ENCODE results near the gene FBXO33. TPM values are rescaled to one million over a fixed set of nuclear protein-coding genes. Genes with fewer than 3 reads are reported as not detected.

Gene FBXO33
- total RNA-seq, 1 donor from 2014 or later = 13.6 TPM

DNA sequence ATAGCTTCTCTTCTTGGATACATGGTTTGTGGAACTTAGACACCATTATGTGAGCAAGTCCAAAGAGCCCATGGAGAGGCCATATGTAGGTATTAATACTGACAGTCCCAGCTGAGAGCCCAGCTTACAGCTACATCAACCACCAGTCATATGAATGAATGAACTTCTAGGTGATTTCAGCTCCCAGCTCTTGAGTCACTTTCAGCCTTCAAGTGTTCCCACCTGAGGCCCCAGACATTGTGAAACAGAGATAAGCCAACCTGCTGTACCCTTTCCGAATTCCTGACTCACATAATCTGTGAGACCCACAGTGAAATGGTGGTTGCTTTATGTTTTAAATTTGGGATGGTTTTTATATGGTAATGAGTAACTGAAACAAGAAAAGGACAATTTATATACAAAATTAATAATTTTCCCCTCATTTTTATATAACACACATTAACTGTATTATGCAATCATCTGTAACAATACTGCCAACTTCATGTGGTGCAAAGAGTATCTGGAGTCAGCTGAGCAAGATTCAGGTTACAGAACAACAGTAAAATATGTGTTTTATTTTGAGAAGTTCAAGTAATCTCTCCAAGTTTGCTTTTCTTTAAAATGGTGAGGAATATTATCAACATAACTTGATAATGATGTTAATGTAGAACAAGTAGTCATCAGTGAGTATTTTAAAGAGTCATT is 27.7 kb upstream of the FBXO33 start:
- DNase-seq (ENCODE audit: low spot score, unreplicated experiment) = no peak
- TF ChIP-seq, protein P1, sequence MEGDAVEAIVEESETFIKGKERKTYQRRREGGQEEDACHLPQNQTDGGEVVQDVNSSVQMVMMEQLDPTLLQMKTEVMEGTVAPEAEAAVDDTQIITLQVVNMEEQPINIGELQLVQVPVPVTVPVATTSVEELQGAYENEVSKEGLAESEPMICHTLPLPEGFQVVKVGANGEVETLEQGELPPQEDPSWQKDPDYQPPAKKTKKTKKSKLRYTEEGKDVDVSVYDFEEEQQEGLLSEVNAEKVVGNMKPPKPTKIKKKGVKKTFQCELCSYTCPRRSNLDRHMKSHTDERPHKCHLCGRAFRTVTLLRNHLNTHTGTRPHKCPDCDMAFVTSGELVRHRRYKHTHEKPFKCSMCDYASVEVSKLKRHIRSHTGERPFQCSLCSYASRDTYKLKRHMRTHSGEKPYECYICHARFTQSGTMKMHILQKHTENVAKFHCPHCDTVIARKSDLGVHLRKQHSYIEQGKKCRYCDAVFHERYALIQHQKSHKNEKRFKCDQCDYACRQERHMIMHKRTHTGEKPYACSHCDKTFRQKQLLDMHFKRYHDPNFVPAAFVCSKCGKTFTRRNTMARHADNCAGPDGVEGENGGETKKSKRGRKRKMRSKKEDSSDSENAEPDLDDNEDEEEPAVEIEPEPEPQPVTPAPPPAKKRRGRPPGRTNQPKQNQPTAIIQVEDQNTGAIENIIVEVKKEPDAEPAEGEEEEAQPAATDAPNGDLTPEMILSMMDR (IDR thresholded peaks at IDR 0.05; ENCODE audit: unreplicated experiment) = no peak
- Mint-ChIP-seq H3K27ac (no peak overlapping the region), H3K36me3 (ENCODE audit: insufficient read depth) (no peaks in the 10 kb centered on the region), H3K9me3 (ENCODE audit: low read depth) (no peaks in the 10 kb centered on the region), H3K4me3 (ENCODE audit: low read depth) (no peak overlapping the region), H3K27me3 (no peaks in the 10 kb centered on the region), H3K4me1 (ENCODE audit: low read depth) (no peaks in the 10 kb centered on the region)

DNA sequence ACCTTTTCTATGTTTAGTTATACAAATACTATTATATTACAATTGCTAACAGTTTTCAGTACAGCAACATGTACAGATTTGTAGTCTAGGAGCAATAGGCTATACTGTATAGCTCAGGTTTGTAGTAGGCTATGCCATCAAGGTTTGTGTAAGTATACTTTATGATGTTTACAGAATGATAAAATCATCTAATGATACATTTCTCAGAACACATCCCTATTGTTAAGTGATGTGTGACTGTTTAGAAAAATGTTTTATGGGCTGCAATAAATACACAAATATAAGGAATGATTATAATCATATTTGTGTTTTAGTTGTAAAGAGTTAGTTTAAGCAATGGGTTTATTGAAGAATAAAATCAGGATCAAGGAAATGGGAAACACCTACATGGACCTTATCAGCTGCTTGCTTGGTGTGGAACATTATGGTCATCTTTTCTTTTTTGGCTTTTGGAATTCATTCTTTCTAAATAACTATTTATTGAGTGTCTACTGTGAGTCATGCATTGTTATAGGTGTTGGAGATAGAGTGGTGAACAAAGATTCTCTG is 24.5 kb upstream of the FBXO33 start:
- no peak overlapping the region for H3K4me3 Mint-ChIP-seq (ENCODE audit: low read depth)
- no peaks in the 10 kb centered on the region for H3K9me3 Mint-ChIP-seq (ENCODE audit: low read depth)
- TF ChIP-seq, protein P1 (IDR thresholded peaks at IDR 0.05; ENCODE audit: unreplicated experiment) = no peak
- no peaks in the 10 kb centered on the region for H3K4me1 Mint-ChIP-seq (ENCODE audit: low read depth)
- H3K27ac Mint-ChIP-seq = no peak overlapping the region
- H3K27me3 Mint-ChIP-seq = no peaks in the 10 kb centered on the region
- no peaks in the 10 kb centered on the region for H3K36me3 Mint-ChIP-seq (ENCODE audit: insufficient read depth)
- DNase-seq (ENCODE audit: low spot score, unreplicated experiment) = no peak

DNA sequence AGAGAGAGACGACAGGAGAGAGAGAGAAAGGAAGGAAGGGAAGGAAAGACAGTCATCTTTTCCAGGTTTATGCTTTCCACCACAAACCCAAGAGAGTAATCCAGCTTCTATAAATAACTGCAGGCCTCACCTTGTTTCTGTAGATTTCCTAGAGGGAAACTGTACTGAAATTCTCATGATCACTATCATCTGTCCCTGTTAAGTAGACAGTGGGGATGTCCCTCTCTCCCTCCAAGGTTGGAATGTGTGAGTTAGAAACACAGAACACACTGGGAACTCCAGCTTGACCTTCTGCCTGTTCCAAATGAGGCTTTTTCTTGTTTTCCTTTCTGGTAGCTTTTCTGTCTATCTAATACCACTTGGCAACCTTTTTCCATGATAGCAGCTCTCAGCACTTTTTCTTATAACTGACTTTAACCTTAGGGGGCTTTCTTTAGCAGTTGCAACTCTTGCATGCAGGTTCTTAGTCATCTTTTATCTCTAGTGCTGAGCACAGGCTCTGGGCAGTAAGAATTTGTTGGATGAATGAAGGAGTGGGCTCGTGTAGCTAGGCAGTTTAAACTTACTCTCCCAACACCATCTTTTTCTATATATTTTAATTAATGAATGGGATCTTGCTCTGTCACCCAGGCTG is 22.8 kb upstream of the FBXO33 start:
- no peak for DNase-seq (ENCODE audit: low spot score, unreplicated experiment)
- no peaks in the 10 kb centered on the region for H3K9me3 Mint-ChIP-seq (ENCODE audit: low read depth)
- no peaks in the 10 kb centered on the region for H3K36me3 Mint-ChIP-seq (ENCODE audit: insufficient read depth)
- H3K27ac Mint-ChIP-seq = no peak overlapping the region
- H3K4me1 Mint-ChIP-seq (ENCODE audit: low read depth) = no peaks in the 10 kb centered on the region
- TF ChIP-seq, protein P1 (IDR thresholded peaks at IDR 0.05; ENCODE audit: unreplicated experiment) = no peak
- no peaks in the 10 kb centered on the region for H3K27me3 Mint-ChIP-seq
- H3K4me3 Mint-ChIP-seq (ENCODE audit: low read depth) = no peak overlapping the region

DNA sequence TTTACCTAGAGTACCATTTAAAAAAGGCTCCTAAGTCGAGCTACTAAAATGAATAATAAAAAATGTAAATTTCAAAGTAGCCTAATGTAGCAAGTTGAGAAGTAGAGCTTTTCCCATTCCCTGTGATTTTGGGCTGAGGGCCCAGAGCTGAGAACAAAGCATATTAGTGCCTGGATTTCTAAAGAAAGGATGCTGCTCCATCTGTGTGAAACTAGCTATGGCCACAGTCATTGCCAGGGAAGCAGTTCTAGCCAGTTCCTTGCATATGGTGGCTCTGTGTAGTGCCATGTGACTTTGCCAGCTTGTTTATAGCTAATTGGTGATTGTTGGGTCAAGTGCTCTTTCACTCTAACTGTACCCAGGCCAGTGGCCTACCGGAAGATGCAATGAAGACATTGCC is 20.4 kb upstream of the FBXO33 start:
- Mint-ChIP-seq H3K9me3 (ENCODE audit: low read depth) (no peaks in the 10 kb centered on the region), H3K4me3 (ENCODE audit: low read depth) (no peak overlapping the region), H3K27ac (no peak overlapping the region), H3K36me3 (ENCODE audit: insufficient read depth) (no peaks in the 10 kb centered on the region), H3K27me3 (no peaks in the 10 kb centered on the region), H3K4me1 (ENCODE audit: low read depth) (no peaks in the 10 kb centered on the region)
- TF ChIP-seq, protein P1 (IDR thresholded peaks at IDR 0.05; ENCODE audit: unreplicated experiment) = no peak
- no peak for DNase-seq (ENCODE audit: low spot score, unreplicated experiment)

DNA sequence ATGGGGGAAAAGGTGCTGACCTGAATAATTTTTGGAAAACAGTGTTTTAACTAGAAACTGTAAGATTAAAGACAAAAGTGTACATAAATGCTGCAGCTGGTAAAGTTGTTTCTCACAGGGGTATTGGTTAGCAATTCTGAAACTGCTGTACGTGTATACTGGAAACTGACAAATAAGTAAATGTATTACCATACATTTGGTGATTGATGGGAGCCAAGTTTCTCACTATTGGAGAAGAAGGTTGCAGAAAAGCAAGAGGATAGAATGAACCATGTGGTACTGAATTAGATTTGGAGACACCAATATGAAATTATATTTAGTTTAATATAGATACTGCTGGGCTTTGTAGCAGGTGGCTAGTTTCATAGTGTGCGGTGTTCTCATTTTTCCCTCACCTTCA is 19.6 kb upstream of the FBXO33 start:
- H3K27ac Mint-ChIP-seq = no peak overlapping the region
- no peaks in the 10 kb centered on the region for H3K9me3 Mint-ChIP-seq (ENCODE audit: low read depth)
- H3K4me1 Mint-ChIP-seq (ENCODE audit: low read depth) = peaks cover 2% of the 10 kb centered on the region
- H3K4me3 Mint-ChIP-seq (ENCODE audit: low read depth) = no peak overlapping the region
- no peak for DNase-seq (ENCODE audit: low spot score, unreplicated experiment)
- TF ChIP-seq, protein P1 (IDR thresholded peaks at IDR 0.05; ENCODE audit: unreplicated experiment) = no peak
- no peaks in the 10 kb centered on the region for H3K36me3 Mint-ChIP-seq (ENCODE audit: insufficient read depth)
- no peaks in the 10 kb centered on the region for H3K27me3 Mint-ChIP-seq

Measured in progenitor cell of endocrine pancreas (in vitro differentiated cells).